Thymus (tissue), 11 donors: Measurements from ENCODE around the gene ST8SIA3. TPM values are rescaled to one million over a fixed set of nuclear protein-coding genes. Genes with fewer than 3 reads are reported as not detected.

Source experiments
- DNase-seq, 9 donors: peaks; one replicate each; pipeline ENCODE4 v3.0.0-alpha.2; 2013; ENCODE audit warnings: low spot score in 9 of 9, low read depth in 6 of 9, missing footprints in 1 of 9
- H3K27ac ChIP-seq, 2 donors: one replicate each; pipeline ENCODE4 v1.5.1; 2013; ENCODE audit warnings: control low read depth in 1 of 2, low read depth in 1 of 2, low read length in 1 of 2, mild to moderate bottlenecking in 1 of 2, moderate library complexity in 1 of 2
- H3K27me3 ChIP-seq, 2 donors: one replicate each; pipeline ENCODE4 v1.5.1; 2013; ENCODE audit warnings: low read length in 1 of 2; ENCODE audit not compliant: control insufficient read depth in 2 of 2, insufficient read depth in 1 of 2
- H3K36me3 ChIP-seq, 2 donors: one replicate each; pipeline ENCODE4 v1.5.1; 2013; ENCODE audit warnings: low read length in 1 of 2, mild to moderate bottlenecking in 1 of 2, moderate library complexity in 1 of 2; ENCODE audit not compliant: control insufficient read depth in 2 of 2, insufficient read depth in 2 of 2
- H3K4me1 ChIP-seq, 2 donors: one replicate each; pipeline ENCODE4 v1.5.1; 2013; ENCODE audit warnings: low read length in 2 of 2; ENCODE audit not compliant: control insufficient read depth in 2 of 2, insufficient read depth in 2 of 2
- H3K4me3 ChIP-seq, 2 donors: one replicate each; pipeline ENCODE4 v1.5.1; 2013; ENCODE audit warnings: low read length in 2 of 2, control low read depth in 1 of 2, mild to moderate bottlenecking in 1 of 2
- H3K9me3 ChIP-seq, 2 donors: one replicate each; pipeline ENCODE4 v1.5.1; 2013; ENCODE audit warnings: low read length in 1 of 2, mild to moderate bottlenecking in 1 of 2; ENCODE audit not compliant: control insufficient read depth in 2 of 2, insufficient read depth in 1 of 2
- WGBS: extraction: QIAGEN DNeasy Blood & Tissue Kit; methylation state at CpG from one replicate; pipeline ENCODE4 v1.1.7; 2013; 5-methylcytosine and 5-hydroxymethylcytosine counted together
- polyA plus RNA-seq: library from polyadenylated mRNA; stranded (reverse); fragments of 200-250 nt; gene quantifications from one replicate; pipeline ENCODE4 v1.2.3, GENCODE V29; 2013
- total RNA-seq: library from RNA; stranded (reverse); fragments of 120-200 nt; gene quantifications from one replicate; pipeline ENCODE4 v1.2.4, GENCODE V29; 2013
- donor health status: healthy.

The ST8SIA3 gene
- total and polyA plus RNA-seq, 2 donors, result 0.05 to 0.09 TPM

GRCh38 chr18:57333940-57334339, 18.4 kb upstream of the ST8SIA3 start:
- no peaks in the 10 kb centered on the region for H3K4me1 ChIP-seq
- no peak overlapping the region for H3K27ac ChIP-seq
- 65% methylated on average over 5 of the region's 5 CpGs for WGBS
- no peak overlapping the region for H3K4me3 ChIP-seq
- H3K27me3 ChIP-seq, result no peaks in the 10 kb centered on the region
- no peaks in the 10 kb centered on the region for H3K9me3 ChIP-seq
- no peaks in the 10 kb centered on the region for H3K36me3 ChIP-seq
- no peak for DNase-seq

DNA sequence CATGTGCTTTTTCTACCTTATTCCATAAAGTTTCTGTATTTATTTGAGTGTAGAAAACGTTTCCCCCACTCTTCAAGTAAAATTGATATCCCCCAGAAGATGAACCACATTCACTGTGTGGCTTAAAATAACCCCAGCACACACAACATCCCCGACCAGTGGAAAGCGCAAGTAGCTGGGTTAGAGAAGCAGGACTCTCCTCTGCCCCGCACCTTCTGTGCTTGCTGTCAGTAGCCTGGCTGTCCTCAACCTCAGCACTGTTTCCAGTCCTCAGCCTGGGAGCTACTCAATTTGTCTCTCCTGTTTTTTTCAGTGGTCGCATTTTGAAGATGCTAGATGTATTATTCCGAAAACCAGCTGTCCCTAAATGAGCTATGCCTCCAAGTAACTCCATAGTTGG, 18.0 kb upstream of the ST8SIA3 start:
- no peaks in the 10 kb centered on the region for H3K9me3 ChIP-seq
- H3K27ac ChIP-seq, result no peak overlapping the region
- no peaks in the 10 kb centered on the region for H3K4me1 ChIP-seq
- H3K4me3 ChIP-seq, result no peak overlapping the region
- no peaks in the 10 kb centered on the region for H3K36me3 ChIP-seq
- DNase-seq, result no peak
- 74% methylated on average over 6 of the region's 6 CpGs for WGBS
- H3K27me3 ChIP-seq, result no peaks in the 10 kb centered on the region

- no peak overlapping the region for H3K27ac ChIP-seq
- 87% methylated on average over 2 of the region's 2 CpGs for WGBS
- H3K27me3 ChIP-seq, result no peaks in the 10 kb centered on the region
- no peak overlapping the region for H3K4me3 ChIP-seq
- H3K36me3 ChIP-seq, result no peaks in the 10 kb centered on the region
- H3K4me1 ChIP-seq, result no peaks in the 10 kb centered on the region
- DNase-seq, result no peak
- H3K9me3 ChIP-seq, result no peaks in the 10 kb centered on the region
These were observed 16.0 kb upstream of the ST8SIA3 start for GRCh38 chr18:57336343-57336742.

DNA sequence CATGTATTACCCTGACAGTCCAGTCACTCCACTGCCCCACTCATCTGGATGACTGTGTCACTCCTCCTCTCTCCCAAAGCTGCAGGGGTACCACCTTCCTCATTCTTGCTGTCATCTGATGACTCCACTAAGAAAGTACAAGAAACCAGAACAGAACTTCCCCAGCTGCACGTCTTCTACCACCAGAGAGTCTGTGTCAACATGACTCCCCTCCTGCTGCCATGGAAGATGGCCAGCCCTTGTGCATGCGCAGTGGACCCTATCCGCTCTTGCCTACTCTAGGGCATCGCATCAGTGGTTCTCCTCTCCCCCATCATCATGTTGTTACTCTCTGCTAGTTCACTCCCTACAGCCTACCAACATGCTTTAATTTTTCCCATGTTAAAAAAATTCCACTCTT, 14.5 kb upstream of the ST8SIA3 start:
- H3K4me1 ChIP-seq, result no peaks in the 10 kb centered on the region
- 83% methylated on average over 4 of the region's 4 CpGs for WGBS
- H3K27ac ChIP-seq, result no peak overlapping the region
- no peaks in the 10 kb centered on the region for H3K36me3 ChIP-seq
- no peak overlapping the region for H3K4me3 ChIP-seq
- no peaks in the 10 kb centered on the region for H3K27me3 ChIP-seq
- H3K9me3 ChIP-seq, result no peaks in the 10 kb centered on the region
- no peak for DNase-seq

GRCh38 chr18:57343833-57344232, 8.5 kb upstream of the ST8SIA3 start:
- Histone ChIP-seq H3K36me3 (no peaks in the 10 kb centered on the region), H3K27ac (no peak overlapping the region), H3K9me3 (no peaks in the 10 kb centered on the region), H3K4me3 (no peak overlapping the region), H3K27me3 (peaks cover 0 to 5% of the 10 kb centered on the region in 2 donors), H3K4me1 (no peaks in the 10 kb centered on the region)
- DNase-seq, result no peak
- 66% methylated on average over 1 of the region's 1 CpG for WGBS

DNA sequence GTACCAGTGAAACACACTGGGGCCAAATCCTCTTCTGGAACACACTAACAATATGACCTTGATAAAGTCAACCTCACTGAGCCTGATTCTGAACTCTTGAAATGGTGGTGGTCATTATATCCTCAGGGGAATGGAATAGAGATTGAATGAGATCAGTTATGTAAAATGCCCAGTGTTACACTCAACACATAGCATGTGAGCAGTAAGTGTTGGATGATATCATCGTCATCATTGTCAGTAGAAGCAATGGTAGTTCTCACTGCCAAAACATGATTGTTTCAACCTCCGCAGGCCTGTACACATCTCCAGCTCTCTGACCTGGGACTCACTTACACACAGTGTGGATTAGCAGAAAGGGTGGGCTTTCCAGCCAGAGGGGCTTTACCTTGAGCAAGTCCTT, 5.5 kb upstream of the ST8SIA3 start:
- Histone ChIP-seq H3K4me1 (no peaks in the 10 kb centered on the region), H3K36me3 (no peaks in the 10 kb centered on the region), H3K9me3 (no peaks in the 10 kb centered on the region), H3K4me3 (no peak overlapping the region), H3K27ac (no peak overlapping the region), H3K27me3 (peaks cover 9 to 18% of the 10 kb centered on the region in 2 donors)
- no peak for DNase-seq
- 96% methylated on average over 2 of the region's 2 CpGs for WGBS

DNA sequence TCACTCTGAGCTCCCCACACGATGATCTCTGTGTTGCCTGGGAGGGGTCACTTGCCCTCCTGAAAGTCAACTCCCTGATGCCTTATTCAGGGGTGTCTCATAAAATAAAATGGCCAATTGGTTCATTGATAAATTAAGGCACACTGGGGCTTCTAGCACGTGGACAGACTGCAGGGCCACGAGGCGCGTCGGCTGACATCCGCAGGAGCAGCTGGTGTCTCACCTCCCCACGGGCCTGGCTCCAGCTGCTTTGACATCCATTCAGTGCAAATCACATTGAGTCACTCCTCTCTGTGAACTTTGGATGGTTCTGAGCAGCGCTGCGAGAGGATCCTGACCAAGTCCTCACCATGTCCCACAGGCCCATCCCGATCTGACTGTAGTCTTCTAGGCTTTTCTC, 4.6 kb upstream of the ST8SIA3 start:
- peaks cover 17 to 27% of the 10 kb centered on the region in 2 donors for H3K27me3 ChIP-seq
- WGBS, result 84% methylated on average over 11 of the region's 11 CpGs

DNA sequence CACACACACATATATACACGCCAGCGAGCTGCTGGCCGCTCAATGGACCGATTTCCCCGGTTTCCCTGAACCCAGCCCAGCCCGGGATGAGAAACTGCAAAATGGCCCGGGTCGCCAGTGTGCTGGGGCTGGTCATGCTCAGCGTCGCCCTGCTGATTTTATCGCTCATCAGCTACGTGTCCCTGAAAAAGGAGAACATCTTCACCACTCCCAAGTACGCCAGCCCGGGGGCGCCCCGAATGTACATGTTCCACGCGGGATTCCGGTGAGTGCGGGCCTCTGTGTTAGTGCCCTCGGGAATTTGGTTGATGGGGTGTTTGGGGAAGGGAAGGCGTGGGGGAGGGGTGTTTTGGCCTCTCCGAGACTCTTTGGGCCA, 392 bp downstream of the ST8SIA3 start:
- H3K4me3 ChIP-seq, result no peak overlapping the region
- H3K36me3 ChIP-seq, result no peaks in the 10 kb centered on the region
- peaks cover 35 to 49% of the 10 kb centered on the region in 2 donors for H3K27me3 ChIP-seq
- no peak for DNase-seq
- H3K9me3 ChIP-seq, result peaks cover 0 to 8% of the 10 kb centered on the region in 2 donors
- WGBS, result 5% methylated on average over 23 of the region's 23 CpGs
- H3K27ac ChIP-seq, result no peak overlapping the region
- H3K4me1 ChIP-seq, result no peaks in the 10 kb centered on the region

More for the DNA sequence above, 4.6 kb upstream of the ST8SIA3 start:
- Histone ChIP-seq H3K9me3 (no peaks in the 10 kb centered on the region), H3K4me3 (no peak overlapping the region), H3K27ac (no peak overlapping the region), H3K4me1 (no peaks in the 10 kb centered on the region), H3K36me3 (no peaks in the 10 kb centered on the region)
- no peak for DNase-seq

DNA sequence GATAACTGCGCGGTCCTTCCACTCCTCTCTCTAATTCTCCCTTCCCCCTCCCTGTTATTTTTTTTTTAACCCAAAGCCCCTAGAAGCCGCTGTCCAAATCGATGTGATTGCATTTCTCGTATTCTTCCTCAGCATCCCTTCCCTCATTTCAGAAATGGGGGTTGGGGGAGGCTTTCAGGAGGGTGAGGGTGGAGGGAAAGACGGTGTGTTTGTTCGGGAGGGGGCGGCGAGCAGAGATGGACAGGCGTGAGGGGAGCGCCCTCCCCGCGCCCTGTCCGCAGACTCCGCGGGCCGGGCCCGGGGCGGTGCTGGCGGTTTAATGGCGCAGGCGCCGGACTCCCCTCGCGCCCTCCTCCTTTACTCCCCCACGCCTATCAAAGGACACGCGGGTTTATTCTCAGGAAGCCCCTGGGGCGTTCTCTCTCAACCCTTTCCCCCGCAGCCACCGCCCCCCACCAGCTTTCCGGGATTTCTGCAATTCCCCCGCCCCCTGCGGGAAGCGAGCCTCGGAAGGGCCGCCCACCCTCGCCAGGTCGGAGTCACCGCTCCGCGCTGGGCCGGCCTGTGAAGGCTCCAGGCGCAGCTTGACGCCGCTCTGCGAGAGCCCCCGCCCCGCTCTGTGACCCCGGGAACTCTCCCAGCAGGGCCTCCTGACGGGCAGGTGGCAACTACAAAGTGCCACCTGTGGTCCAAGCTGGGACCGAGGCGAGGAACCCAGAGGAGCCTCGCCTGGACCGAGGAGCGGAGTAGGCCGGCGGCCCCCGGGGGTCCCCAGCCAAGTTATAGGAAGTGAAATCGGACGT, 981 bp downstream of the ST8SIA3 start:
- no peaks in the 10 kb centered on the region for H3K4me1 ChIP-seq
- DNase-seq, result no peak
- no peak overlapping the region for H3K4me3 ChIP-seq
- H3K27me3 ChIP-seq, result peaks cover 35 to 47% of the 10 kb centered on the region in 2 donors
- no peaks in the 10 kb centered on the region for H3K36me3 ChIP-seq
- whole genome bisulfite sequencing, result 8% methylated on average over 61 of the region's 61 CpGs
- no peak overlapping the region for H3K27ac ChIP-seq
- H3K9me3 ChIP-seq, result peaks cover 0 to 8% of the 10 kb centered on the region in 2 donors
